Panc1 (cell line): ENCODE measurements around the gene PABPN1L. TPM values are rescaled to one million over a fixed set of nuclear protein-coding genes. Genes with fewer than 3 reads are reported as not detected.

Source experiments
- ATAC-seq: fragments of 200-7000 bp; cut with Tn5 transposase; 2 replicates; pipeline ENCODE4 v1.9.1; 2020; ENCODE audit warnings: mild to moderate bottlenecking, moderate library complexity
- BruUV-seq: library from RNA; stranded (reverse); fragments of 400-500 nt; replicated peaks from 2 replicates; lab custom pipeline; 2021; lab: Mats Ljungman, UMichigan
- CTCF ChIA-PET: fragments of 300-600 bp; sonication (Branson Sonifier 250); formaldehyde crosslinking; loops from one replicate; lab custom pipeline; 2022; ENCODE audit warnings: antibody characterized with exemption; lab: Charles Lee
- POLR2A ChIA-PET: fragments of 300-600 bp; sonication (Branson Sonifier 250); formaldehyde crosslinking; loops from one replicate; lab custom pipeline; 2022; ENCODE audit warnings: antibody characterized with exemption; lab: Charles Lee
- DNase-seq: peaks from one replicate; pipeline ENCODE4 v3.0.0-alpha.2; 2010; ENCODE audit warnings: low read depth, low spot score
- H3K27ac ChIP-seq: 2 replicates; pipeline ENCODE4 v1.5.1; 2011; ENCODE audit warnings: mild to moderate bottlenecking, low read length, inconsistent platforms
- H3K27me3 ChIP-seq: fragments of 200-500 bp; sonication (Bioruptor generic); 2 replicates; pipeline ENCODE4 v1.6.0; 2014; ENCODE audit warnings: low read length, inconsistent platforms; ENCODE audit not compliant: control insufficient read depth, insufficient read depth
- H3K36me3 ChIP-seq: fragments of 200-500 bp; sonication (Bioruptor generic); 2 replicates; pipeline ENCODE4 v1.5.1; 2014; ENCODE audit warnings: inconsistent platforms, mild to moderate bottlenecking, low read length, moderate library complexity; ENCODE audit not compliant: control insufficient read depth, insufficient read depth
- H3K4me1 ChIP-seq: 2 replicates; pipeline ENCODE4 v1.5.1; 2011; ENCODE audit warnings: inconsistent platforms, mild to moderate bottlenecking, low read length, moderate library complexity; ENCODE audit not compliant: control insufficient read depth, insufficient read depth
- H3K4me3 ChIP-seq, 2 experiments: 2 replicates each; pipeline ENCODE4 v1.5.1; 2011 to 2012; ENCODE audit warnings: low read depth in 2 of 2, low read length in 2 of 2, mild to moderate bottlenecking in 2 of 2, inconsistent platforms in 1 of 2, moderate library complexity in 1 of 2
- H3K9me3 ChIP-seq: fragments of 200-500 bp; sonication (Bioruptor generic); 2 replicates; pipeline ENCODE4 v1.5.1; 2014; ENCODE audit warnings: low read depth, mild to moderate bottlenecking, inconsistent platforms, low read length, moderate library complexity; ENCODE audit not compliant: control insufficient read depth, insufficient read depth
- CTCF ChIP-seq: fragments of 450-650 bp; IDR thresholded peaks from 2 replicates; pipeline ENCODE4 v1.5.1; 2017; ENCODE audit warnings: mild to moderate bottlenecking
- POLR2AphosphoS5 ChIP-seq: IDR thresholded peaks from 2 replicates; pipeline ENCODE4 v1.6.1; 2012; ENCODE audit warnings: mild to moderate bottlenecking, low read depth, low read length, moderate library complexity
- REST ChIP-seq, 2 experiments: IDR thresholded peaks; 2 replicates each; pipeline ENCODE4 v1.6.1; 2011 to 2012; ENCODE audit warnings: low read depth in 2 of 2, control low read depth in 1 of 2, low read length in 1 of 2, mild to moderate bottlenecking in 1 of 2, moderate library complexity in 1 of 2; ENCODE audit not compliant: insufficient read depth in 1 of 2
- SIN3A ChIP-seq: IDR thresholded peaks from 2 replicates; pipeline ENCODE4 v1.6.1; 2012; ENCODE audit warnings: low read depth, mild to moderate bottlenecking, low read length, moderate library complexity, borderline replicate concordance; ENCODE audit not compliant: insufficient read depth
- TCF7L2 ChIP-seq: IDR thresholded peaks from 2 replicates; pipeline ENCODE4 v1.6.1; 2011; ENCODE audit warnings: mild to moderate bottlenecking, low read depth, low read length, inconsistent platforms
- in situ Hi-C: cut with HindIII; loops from 2 replicates; pipeline ENCODE4 v1.10.0; 2016; ENCODE audit warnings: low sequenced_read_pairs, low pct_unique_long_range_greater_than_20kb
- intact Hi-C: fragments of 100-400 bp; cut with micrococcal nuclease; formaldehyde crosslinking; loops from one replicate; pipeline ENCODE4 v1.10.0; 2022; ENCODE audit not compliant: unreplicated experiment
- total RNA-seq: library from RNA; stranded (reverse); gene quantifications from one replicate; pipeline ENCODE4 v1.2.1, GENCODE V29; 2021; ENCODE audit not compliant: unreplicated experiment

Gene PABPN1L
- total RNA-seq, 1 experiment from 2014 or later, result not detected

DNA sequence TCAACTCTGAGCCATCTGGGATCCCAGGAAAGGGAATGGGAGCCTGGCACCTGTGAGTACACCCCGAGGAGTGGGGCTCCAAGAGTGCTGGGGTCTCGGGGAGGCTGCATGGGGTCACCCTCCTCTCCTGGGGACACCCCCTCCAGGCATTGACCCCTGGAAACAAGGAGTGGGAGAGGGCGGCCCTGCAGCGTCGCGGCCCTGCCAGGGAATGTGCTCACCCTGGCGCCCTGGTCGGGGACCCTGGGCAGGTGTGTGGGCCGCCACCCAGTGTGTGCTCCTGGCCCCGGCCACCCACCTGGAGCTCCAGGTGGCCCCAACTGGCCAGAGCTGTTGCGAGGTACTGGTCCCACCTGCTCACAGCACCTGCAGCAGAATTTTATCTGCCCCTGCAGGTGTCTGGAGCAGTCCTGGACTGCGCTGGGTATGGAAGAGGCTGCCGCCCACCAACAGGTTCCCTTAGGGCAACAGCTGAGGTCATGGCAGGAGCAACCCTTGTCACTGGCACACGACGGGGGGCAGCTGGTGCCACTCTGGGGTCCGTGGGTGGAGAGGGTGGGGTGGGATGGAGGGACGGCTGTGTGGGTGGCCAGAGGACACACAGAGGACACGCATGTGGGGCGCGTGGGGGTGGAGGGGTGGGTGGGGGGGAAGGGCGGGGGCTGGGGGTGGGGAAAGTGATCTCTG is 5.4 kb upstream of the PABPN1L start (continued):
- no peak for TF ChIP-seq SIN3A

- Histone ChIP-seq H3K27ac (no peak overlapping the region), H3K36me3 (no peaks in the 10 kb centered on the region), H3K4me1 (no peaks in the 10 kb centered on the region), H3K27me3 (no peaks in the 10 kb centered on the region), H3K4me3 (no peak overlapping the region), H3K9me3 (no peaks in the 10 kb centered on the region)
- ATAC-seq (no peak), DNase-seq (no peak)
- no peak for TF ChIP-seq CTCF
- no peak for TF ChIP-seq TCF7L2
- no peak for TF ChIP-seq POLR2AphosphoS5
- no peak for TF ChIP-seq SIN3A
- TF ChIP-seq REST (IDR thresholded peaks at IDR 0.05; ENCODE audit: insufficient read depth in 1 of 2, low read depth in 2 of 2, low read length in 1 of 2), result no peak
- intact Hi-C loops (no loop called here), in situ Hi-C loops (no loop called here)
- BruUV-seq, result no TSS peak
- ChIA-PET CTCF (no interaction called here), POLR2A (no interaction called here)
Observed at GRCh38 chr16:88871349-88871702, 4.9 kb upstream of the PABPN1L start.

- ChIA-PET CTCF (no interaction called here), POLR2A (no interaction called here)
- intact Hi-C loops, result no loop called here
- TF ChIP-seq SIN3A (no peak), CTCF (no peak), POLR2AphosphoS5 (no peak), TCF7L2 (no peak), REST (IDR thresholded peaks at IDR 0.05; ENCODE audit: insufficient read depth in 1 of 2, low read depth in 2 of 2, low read length in 1 of 2) (no peak)
- BruUV-seq, result no TSS peak
- Histone ChIP-seq H3K4me1 (no peaks in the 10 kb centered on the region), H3K9me3 (no peaks in the 10 kb centered on the region), H3K27ac (no peak overlapping the region), H3K4me3 (no peak overlapping the region), H3K27me3 (no peaks in the 10 kb centered on the region), H3K36me3 (no peaks in the 10 kb centered on the region)
- DNase-seq (no peak), ATAC-seq (no peak)
- in situ Hi-C loops, result no loop called here
Observed at GRCh38 chr16:88870608-88871348, 4.3 kb upstream of the PABPN1L start.
